ENCODE measurements around the gene HOXB7.
A peak's percentile ranks its signal among the peaks of the same experiment; 100 is the strongest.

The HOXB7 gene

DNA sequence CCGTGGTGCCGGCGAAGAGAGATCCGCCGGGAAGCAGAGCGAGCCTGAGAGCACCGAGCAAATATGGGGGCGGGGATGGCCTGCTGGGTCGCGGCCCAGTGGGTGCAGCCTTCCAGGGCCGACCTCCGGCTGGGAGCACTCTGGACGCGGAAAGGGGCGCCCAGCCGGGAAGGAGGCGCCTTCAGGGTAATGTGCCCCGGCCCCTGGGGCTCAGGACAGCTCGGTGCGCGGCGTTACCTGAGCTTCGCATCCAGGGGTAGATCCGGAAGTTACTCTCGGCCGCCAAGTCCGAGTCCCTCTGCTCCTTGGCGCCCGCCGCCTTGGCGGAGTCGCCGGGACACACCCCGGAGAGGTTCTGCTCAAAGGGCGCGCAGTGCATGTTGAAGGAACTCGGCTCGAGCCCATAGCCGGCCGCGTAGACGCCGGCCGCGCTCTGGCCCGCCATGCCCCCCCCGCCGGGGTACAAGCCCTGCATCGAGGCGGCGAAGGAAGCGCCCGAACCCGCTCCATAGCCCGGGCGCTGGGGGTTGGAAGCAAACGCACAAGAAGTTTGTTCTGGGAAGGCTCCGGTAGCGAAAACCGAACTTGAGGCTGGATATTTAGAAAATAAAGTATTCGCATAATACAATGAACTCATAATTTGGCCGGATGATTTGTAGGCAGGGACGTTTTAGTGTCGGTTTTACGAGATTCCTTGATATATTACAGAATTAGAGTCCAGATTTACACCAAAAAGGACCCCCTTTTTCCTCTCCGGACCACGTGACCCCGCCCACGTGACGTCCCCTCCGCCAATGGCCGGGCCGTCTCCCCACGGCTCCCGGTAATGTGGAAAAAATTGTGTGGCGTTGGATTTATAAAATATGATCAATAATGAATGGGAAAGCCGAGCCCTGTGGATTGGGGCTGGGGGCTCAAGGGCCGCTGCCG lies at the start of gene HOXB7:
Gene HOXB7 (minus strand): TSS at position 736 of the 930 bp plus-strand sequence. CDS start 99 bp downstream, at position 637.
- no peak for DNase-seq (ENCODE audit: low spot score in 2 of 2)
- H3K4me3 ChIP-seq = no peak within 1 kb of the TSS
- H3K36me3 ChIP-seq (replicated peaks) = no peaks in the 10 kb centered on the region
- peaks cover 2% of the 10 kb centered on the region; the same call in 1 of the 2 replicates for H3K4me1 ChIP-seq
- no peaks in the 10 kb centered on the region for H3K9me3 ChIP-seq
- peaks cover 19% of the 10 kb centered on the region for H3K27me3 ChIP-seq (ENCODE audit: low read depth)
- in situ Hi-C loops (cut with MboI; ENCODE audit: low sequenced_read_pairs) = no loop called here

DNA sequence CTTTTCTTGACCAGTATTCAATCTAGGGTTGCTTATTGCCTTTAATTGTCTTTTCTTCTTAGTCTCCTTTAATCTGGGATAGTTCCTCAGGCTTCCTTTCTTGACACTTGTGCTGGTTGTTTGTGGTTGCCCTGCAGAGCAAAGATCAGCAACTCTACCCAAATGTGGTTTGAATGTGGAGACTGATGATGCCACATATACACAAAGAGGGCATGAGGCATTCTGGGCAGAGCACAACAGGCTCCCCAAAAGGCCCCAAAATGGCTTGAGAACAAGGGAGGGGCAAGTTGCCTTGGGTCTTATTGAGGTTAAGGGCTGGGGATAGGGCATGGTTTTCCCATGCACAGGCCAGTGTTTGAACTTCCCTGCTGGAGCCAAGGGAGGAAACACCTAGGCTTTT lies 45.1 kb upstream of the HOXB7 start:
- H3K4me3 ChIP-seq = no peak overlapping the region
- H3K36me3 ChIP-seq (replicated peaks) = no peaks in the 10 kb centered on the region
- H3K27me3 ChIP-seq (ENCODE audit: low read depth) = no peaks in the 10 kb centered on the region
- no peak for DNase-seq (ENCODE audit: low spot score in 2 of 2)
- in situ Hi-C loops (cut with MboI; ENCODE audit: low sequenced_read_pairs) = no loop called here
- H3K9me3 ChIP-seq = no peaks in the 10 kb centered on the region
- no peaks in the 10 kb centered on the region; the same call in 1 of the 2 replicates for H3K4me1 ChIP-seq

DNA sequence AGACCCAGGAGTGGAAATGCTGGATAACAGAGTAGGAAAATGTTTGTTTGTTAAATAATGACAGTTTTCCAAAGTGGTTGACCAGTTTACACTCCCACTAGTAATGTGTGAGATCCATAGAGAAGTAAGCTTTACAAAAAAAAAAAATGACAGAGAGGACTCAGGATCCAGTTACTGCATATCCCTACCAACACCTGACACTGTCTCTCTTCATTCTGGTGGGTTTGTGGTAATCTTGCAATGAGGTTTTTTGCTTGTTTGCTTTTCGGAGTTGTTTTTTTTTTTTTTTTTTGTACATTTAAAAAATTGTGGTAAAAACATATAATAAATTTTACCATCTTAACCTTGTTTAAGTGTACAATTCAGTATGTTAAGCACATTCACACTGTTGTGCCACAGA lies 38.9 kb upstream of the HOXB7 start:
- in situ Hi-C loops (cut with MboI; ENCODE audit: low sequenced_read_pairs) = no loop called here
- Histone ChIP-seq H3K4me3 (no peak overlapping the region), H3K9me3 (no peaks in the 10 kb centered on the region), H3K4me1 (peaks cover 8% of the 10 kb centered on the region; the same call in 1 of the 2 replicates), H3K27me3 (ENCODE audit: low read depth) (no peaks in the 10 kb centered on the region), H3K36me3 (replicated peaks) (no peaks in the 10 kb centered on the region)
- DNase-seq (ENCODE audit: low spot score in 2 of 2) = no peak

DNA sequence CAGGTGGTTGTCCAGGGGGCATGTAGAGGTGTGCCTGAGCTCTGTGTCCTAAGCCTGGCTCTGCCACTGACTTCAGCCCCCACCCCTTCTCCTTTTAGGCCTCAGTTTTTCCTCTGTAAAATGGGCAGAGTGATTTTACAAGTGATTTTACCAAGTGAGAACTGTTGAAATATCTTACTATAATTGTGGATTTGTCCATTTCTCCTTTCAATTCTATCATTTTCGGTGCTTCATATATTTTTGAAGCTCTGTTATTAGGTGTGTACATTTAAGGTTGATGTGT lies 37.1 kb upstream of the HOXB7 start:
- no peaks in the 10 kb centered on the region for H3K36me3 ChIP-seq (replicated peaks)
- DNase-seq (ENCODE audit: low spot score in 2 of 2) = no peak
- H3K4me1 ChIP-seq = peaks cover 8% of the 10 kb centered on the region; the same call in 1 of the 2 replicates
- peaks cover 6% of the 10 kb centered on the region; the same call in 1 of the 2 replicates for H3K27me3 ChIP-seq (ENCODE audit: low read depth)
- H3K9me3 ChIP-seq = no peaks in the 10 kb centered on the region
- in situ Hi-C loops (cut with MboI; ENCODE audit: low sequenced_read_pairs) = no loop called here
- no peak overlapping the region for H3K4me3 ChIP-seq

DNA sequence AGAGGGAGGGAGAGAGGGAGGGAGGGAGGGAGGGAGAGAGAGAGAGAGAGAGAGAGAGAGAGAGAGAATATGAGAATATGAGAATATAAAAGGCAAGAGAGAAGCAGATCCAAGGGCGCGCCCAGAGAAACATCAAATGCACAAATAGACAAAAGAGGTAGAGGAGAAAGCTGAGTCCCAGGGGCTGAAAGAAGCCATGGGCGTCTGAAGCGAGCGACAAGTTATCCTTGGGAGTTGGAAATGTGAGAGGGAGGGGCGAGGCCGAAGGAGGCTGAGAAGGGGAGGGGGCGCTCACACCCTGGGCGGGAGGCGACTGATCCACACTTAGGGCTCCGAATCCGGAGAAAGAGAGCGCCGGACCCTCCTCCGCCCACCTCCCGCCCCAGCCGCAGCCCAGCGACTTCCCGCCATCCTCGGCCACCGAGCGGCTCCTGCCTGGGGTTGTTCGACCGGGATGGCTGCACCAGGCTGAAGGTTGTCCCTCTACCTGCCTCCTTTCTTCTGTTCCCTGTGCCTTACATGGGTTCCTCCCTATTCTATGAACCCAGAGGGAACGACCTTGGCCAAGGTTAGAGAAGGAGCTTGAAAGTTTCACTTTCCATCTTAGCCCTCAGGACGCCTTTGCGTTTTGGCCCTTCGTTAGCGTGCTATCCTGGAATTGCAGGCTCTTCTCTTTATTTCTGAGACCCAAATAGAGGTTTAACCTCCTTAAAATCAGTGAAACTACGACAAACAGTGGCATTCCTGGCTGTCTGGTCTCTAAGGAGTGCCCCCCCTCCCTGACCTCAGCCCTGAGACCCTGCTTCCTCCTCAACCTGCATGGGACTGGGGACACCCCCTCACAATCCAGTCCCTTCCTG lies 36.5 kb upstream of the HOXB7 start:
- no peaks in the 10 kb centered on the region for H3K9me3 ChIP-seq
- peaks cover 11% of the 10 kb centered on the region for H3K27me3 ChIP-seq (ENCODE audit: low read depth)
- no peaks in the 10 kb centered on the region for H3K36me3 ChIP-seq (replicated peaks)
- peak in 1 of 2 experiments; percentile 62 for DNase-seq (ENCODE audit: low spot score in 2 of 2)
- peak overlapping the region; percentile 24 for H3K4me3 ChIP-seq
- in situ Hi-C loops (cut with MboI; ENCODE audit: low sequenced_read_pairs) = no loop called here
- peaks cover 8% of the 10 kb centered on the region; the same call in 1 of the 2 replicates for H3K4me1 ChIP-seq

DNA sequence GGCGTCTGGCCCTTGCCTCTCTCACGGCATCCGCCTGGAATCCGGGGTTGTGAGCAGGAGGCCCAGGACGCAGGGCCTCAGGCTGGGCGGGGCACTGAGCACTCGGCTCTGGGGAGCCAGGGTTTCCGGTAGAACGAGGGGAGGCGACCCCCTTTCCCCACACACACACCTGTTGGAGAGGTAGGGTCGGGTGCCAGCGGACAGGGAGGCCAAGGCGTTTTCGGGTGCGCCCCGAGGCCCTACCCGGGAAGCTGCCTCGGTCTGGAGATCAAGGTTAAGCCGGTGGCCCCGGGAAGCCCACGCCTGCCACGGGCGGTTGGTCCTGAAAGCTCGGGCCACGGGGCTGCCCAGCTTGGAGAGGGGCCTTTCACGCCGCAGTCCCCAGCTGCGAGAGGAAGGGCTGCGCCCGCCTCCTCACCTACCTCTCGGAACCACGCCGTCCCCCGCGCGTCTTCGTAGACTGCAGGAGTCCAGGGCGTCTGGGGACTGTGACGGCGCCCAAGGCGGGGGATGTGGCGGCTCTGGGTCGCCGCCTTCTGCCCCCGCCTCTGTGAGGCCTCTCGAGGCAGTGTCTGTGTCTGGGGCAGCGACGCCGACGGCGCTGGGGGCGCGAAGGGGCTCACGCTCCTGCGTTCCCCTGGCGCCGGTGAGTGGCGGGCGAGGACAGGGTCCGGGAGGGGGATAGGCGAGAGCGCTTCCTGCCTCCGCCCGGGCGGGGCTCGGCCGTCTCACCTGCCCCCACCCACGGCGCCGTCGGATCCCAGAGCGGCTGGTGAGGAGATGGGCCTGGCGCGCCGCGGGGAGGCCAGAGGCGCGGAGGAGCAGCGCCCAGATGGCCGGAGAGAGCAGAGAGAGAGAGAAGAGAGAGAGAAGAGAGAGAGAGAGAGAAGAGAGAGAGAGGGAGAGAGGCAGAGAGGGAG lies 35.6 kb upstream of the HOXB7 start:
- no peak overlapping the region for H3K4me3 ChIP-seq
- in situ Hi-C loops (cut with MboI; ENCODE audit: low sequenced_read_pairs) = no loop called here

DNA sequence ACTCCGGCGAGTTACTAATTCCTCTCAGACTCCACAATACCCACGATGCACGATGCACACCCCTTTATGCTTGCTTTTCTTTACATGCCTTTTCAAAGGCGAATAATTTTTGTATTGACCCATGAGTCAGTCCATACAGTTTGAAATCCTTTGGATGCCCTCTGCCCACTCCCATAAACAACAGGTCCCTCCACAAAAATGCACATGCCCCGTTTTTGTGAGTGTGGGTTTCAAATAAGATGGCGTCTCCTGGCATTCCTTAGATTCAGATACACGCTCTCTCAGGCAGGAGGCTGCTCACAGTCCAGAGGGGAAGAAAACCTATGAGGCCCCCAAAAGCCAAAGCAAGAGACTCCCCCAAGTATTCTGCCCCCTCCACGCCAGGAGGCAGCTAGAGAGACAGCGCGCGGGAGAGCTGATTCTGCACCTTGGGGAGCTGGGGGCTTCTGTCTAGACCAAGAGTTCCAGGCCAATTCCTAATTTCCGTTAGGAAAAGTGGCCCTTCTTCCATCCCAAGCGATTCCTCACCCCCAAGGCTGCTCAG lies 34.9 kb upstream of the HOXB7 start:
- peaks cover 8% of the 10 kb centered on the region; the same call in 1 of the 2 replicates for H3K4me1 ChIP-seq
- DNase-seq (ENCODE audit: low spot score in 2 of 2) = no peak
- H3K4me3 ChIP-seq = no peak overlapping the region
- no peaks in the 10 kb centered on the region for H3K9me3 ChIP-seq
- no peaks in the 10 kb centered on the region for H3K36me3 ChIP-seq (replicated peaks)
- peaks cover 27% of the 10 kb centered on the region for H3K27me3 ChIP-seq (ENCODE audit: low read depth)
- in situ Hi-C loops (cut with MboI; ENCODE audit: low sequenced_read_pairs) = no loop called here

More for the DNA sequence above, 35.6 kb upstream of the HOXB7 start:
- no peak for DNase-seq (ENCODE audit: low spot score in 2 of 2)
- Histone ChIP-seq H3K36me3 (replicated peaks) (no peaks in the 10 kb centered on the region), H3K4me1 (peaks cover 8% of the 10 kb centered on the region; the same call in 1 of the 2 replicates), H3K27me3 (ENCODE audit: low read depth) (peaks cover 20% of the 10 kb centered on the region), H3K9me3 (no peaks in the 10 kb centered on the region)

DNA sequence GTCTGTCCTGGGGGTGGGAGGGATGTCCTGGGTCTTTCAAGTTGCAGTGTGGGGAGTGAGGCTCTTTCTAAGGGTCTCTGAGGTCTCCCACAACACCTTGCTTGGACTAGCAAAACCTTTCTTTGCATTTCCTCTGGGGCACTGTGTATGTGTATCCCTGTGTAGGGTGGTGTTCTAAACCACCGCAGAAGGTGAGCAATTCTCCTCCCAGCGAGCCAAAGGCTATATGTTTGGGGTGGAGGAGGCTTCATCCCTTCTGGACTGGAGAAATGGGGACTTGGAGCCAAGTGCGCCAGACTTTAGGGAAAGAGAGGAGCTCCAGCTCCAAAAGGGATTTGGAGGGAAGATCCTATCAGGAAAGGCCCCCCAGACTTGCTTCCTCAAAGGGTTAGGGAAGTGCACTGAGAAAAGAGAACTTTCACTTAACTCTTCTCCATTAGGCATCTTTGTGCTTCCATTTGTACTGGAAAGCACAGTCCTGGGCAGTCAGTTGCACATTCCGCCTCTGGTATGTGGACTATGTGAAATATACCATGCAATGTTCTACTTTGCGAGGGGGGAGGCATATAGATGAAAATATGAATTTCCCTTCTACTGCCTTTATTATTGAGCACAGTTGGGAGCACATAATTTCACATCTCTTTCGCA lies 34.2 kb upstream of the HOXB7 start:
- in situ Hi-C loops (cut with MboI; ENCODE audit: low sequenced_read_pairs) = no loop called here
- H3K4me1 ChIP-seq = peaks cover 8% of the 10 kb centered on the region; the same call in 1 of the 2 replicates
- H3K27me3 ChIP-seq (ENCODE audit: low read depth) = peaks cover 33% of the 10 kb centered on the region
- H3K9me3 ChIP-seq = no peaks in the 10 kb centered on the region
- no peak overlapping the region for H3K4me3 ChIP-seq
- DNase-seq (ENCODE audit: low spot score in 2 of 2) = no peak
- no peaks in the 10 kb centered on the region for H3K36me3 ChIP-seq (replicated peaks)

DNA sequence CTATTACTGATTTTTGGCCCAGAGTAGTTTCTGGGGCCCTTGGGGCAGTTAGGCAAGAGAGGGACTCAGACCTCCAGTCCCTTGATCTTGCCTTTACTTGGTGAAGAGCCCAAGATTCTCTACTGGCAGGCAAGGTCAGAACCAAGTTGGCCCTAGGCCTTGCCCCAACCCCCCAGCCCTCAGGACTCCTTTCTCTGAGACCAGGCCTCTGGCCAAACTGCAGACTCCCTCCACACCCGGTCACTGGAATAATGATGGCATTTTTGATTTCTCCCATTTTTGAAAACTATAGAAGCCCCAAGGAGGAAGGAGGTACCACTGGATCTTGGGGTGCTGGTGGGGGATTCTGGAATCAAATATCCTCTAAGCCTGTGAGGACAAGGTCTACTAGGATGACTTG lies 33.3 kb upstream of the HOXB7 start:
- in situ Hi-C loops (cut with MboI; ENCODE audit: low sequenced_read_pairs) = no loop called here
- DNase-seq (ENCODE audit: low spot score in 2 of 2) = no peak

DNA sequence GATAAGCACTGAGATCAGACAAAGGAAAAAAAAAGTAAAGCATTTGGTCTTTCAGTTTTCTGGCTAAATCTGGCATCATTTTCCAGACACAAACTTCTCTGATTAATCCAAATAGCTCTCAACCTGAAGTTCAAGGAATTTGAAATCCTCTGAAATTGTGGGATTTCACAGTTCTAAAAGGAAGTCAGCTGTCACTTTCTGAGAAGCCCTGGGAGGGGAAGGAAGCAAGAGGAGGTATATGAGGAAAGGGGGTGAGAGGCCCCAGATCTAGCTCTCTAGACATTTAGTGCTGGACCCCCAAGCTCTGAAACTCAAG lies 32.8 kb upstream of the HOXB7 start:
- Histone ChIP-seq H3K4me1 (peaks cover 8% of the 10 kb centered on the region; the same call in 1 of the 2 replicates), H3K36me3 (replicated peaks) (no peaks in the 10 kb centered on the region), H3K27me3 (ENCODE audit: low read depth) (peaks cover 40% of the 10 kb centered on the region), H3K4me3 (no peak overlapping the region), H3K9me3 (no peaks in the 10 kb centered on the region)
- in situ Hi-C loops (cut with MboI; ENCODE audit: low sequenced_read_pairs) = no loop called here
- DNase-seq (ENCODE audit: low spot score in 2 of 2) = no peak

More for the DNA sequence above, 33.3 kb upstream of the HOXB7 start:
- H3K36me3 ChIP-seq (replicated peaks) = no peaks in the 10 kb centered on the region
- H3K9me3 ChIP-seq = no peaks in the 10 kb centered on the region
- peaks cover 36% of the 10 kb centered on the region for H3K27me3 ChIP-seq (ENCODE audit: low read depth)
- H3K4me1 ChIP-seq = peaks cover 8% of the 10 kb centered on the region; the same call in 1 of the 2 replicates
- no peak overlapping the region for H3K4me3 ChIP-seq

DNA sequence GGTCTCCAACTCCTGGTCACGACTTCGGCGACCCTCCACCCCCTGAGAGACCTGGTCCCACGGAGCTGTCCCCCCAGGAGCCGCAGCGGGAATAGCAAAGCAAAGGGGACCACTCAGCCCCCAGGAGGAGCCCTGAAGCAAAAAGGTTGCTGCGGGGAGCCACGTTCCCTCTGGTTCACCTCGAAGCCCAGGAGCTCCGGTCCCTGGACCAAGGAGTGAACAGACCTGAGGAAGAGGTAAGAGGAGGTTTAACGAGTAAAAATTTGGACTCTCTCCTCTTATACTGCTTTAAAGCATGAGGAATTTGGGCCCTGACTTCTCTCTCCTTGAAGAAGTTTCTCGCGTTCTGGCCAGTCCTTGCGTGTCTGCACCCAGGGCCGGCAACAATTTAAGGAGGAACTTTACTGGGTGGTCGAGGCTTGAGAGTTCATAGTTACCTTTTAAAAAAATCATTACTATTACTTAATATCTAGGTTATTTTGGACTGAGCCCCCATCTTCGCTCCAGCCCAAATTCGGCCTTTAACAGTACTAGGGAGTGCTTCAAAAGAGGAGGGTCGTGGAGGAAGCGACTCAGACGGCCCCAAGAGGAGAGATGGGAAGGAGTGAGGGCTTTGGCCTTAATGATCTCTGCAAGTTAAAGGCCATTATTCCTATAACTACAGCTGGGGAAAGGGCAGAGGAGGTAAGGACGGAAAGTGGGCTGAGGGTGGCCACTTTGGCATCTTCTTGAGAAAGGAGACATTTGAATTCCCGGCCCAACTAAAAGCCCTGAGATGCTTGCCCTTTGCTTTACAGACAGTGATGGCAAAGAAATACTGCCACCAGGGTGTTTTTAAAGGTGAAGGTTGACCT lies 32.3 kb upstream of the HOXB7 start:
- Histone ChIP-seq H3K4me1 (peaks cover 8% of the 10 kb centered on the region; the same call in 1 of the 2 replicates), H3K27me3 (ENCODE audit: low read depth) (peaks cover 46% of the 10 kb centered on the region), H3K36me3 (replicated peaks) (no peaks in the 10 kb centered on the region), H3K9me3 (no peaks in the 10 kb centered on the region), H3K4me3 (no peak overlapping the region)
- no peak for DNase-seq (ENCODE audit: low spot score in 2 of 2)
- in situ Hi-C loops (cut with MboI; ENCODE audit: low sequenced_read_pairs) = no loop called here

Measured in HAP-1 (cell line).